BE2C (cell line): ENCODE results near the gene EMX2.

ENCODE experiments used
- DNase-seq: peaks from one replicate; pipeline ENCODE4 v3.0.0-alpha.2; 2020
- H3K27me3 ChIP-seq: fragments of 250-450 bp; sonication (Bioruptor Pico); 2 replicates; pipeline ENCODE4 v1.5.1; 2020; ENCODE audit warnings: mild to moderate bottlenecking
- H3K36me3 ChIP-seq: fragments of 250-450 bp; sonication (Bioruptor Pico); 2 replicates; pipeline ENCODE4 v1.5.1; 2020; ENCODE audit warnings: mild to moderate bottlenecking
- H3K4me1 ChIP-seq: fragments of 250-450 bp; sonication (Bioruptor Pico); 2 replicates; pipeline ENCODE4 v1.5.1; 2020
- H3K4me3 ChIP-seq: 2 replicates; pipeline ENCODE4 v1.5.1; 2011; ENCODE audit warnings: low read depth, low read length
- H3K9me3 ChIP-seq: fragments of 250-450 bp; sonication (Bioruptor Pico); 2 replicates; pipeline ENCODE4 v1.5.1; 2020
- TF ChIP-seq, protein P1 (sequence below): IDR thresholded peaks from 2 replicates; pipeline ENCODE4 v1.5.1; 2012; ENCODE audit warnings: mild to moderate bottlenecking, low read depth, low read length

Gene EMX2

GRCh38 chr10:117596706-117597105, 54.2 kb downstream of the EMX2 start:
- no peak for DNase-seq
- no peaks in the 10 kb centered on the region for H3K9me3 ChIP-seq
- TF ChIP-seq, protein P1, sequence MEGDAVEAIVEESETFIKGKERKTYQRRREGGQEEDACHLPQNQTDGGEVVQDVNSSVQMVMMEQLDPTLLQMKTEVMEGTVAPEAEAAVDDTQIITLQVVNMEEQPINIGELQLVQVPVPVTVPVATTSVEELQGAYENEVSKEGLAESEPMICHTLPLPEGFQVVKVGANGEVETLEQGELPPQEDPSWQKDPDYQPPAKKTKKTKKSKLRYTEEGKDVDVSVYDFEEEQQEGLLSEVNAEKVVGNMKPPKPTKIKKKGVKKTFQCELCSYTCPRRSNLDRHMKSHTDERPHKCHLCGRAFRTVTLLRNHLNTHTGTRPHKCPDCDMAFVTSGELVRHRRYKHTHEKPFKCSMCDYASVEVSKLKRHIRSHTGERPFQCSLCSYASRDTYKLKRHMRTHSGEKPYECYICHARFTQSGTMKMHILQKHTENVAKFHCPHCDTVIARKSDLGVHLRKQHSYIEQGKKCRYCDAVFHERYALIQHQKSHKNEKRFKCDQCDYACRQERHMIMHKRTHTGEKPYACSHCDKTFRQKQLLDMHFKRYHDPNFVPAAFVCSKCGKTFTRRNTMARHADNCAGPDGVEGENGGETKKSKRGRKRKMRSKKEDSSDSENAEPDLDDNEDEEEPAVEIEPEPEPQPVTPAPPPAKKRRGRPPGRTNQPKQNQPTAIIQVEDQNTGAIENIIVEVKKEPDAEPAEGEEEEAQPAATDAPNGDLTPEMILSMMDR = no peak
- H3K4me1 ChIP-seq = no peaks in the 10 kb centered on the region
- H3K4me3 ChIP-seq = no peak overlapping the region
- peaks cover 7% of the 10 kb centered on the region; the same call in 1 of the 2 replicates for H3K27me3 ChIP-seq
- no peaks in the 10 kb centered on the region for H3K36me3 ChIP-seq

- TF ChIP-seq, protein P1 = no peak
- no peaks in the 10 kb centered on the region for H3K4me1 ChIP-seq
- no peaks in the 10 kb centered on the region for H3K9me3 ChIP-seq
- H3K4me3 ChIP-seq = no peak overlapping the region
- H3K36me3 ChIP-seq = no peaks in the 10 kb centered on the region
- DNase-seq = no peak
- peaks cover 7% of the 10 kb centered on the region; the same call in 1 of the 2 replicates for H3K27me3 ChIP-seq
Observed at GRCh38 chr10:117597216-117597615, 54.7 kb downstream of the EMX2 start.
